22Rv1 (cell line): ENCODE results near the gene NAV1.

Experiments
- ZFX ChIP-seq: fragments of 450-650 bp; IDR thresholded peaks from 2 replicates; pipeline ENCODE4 v1.6.1; 2017; ENCODE audit warnings: antibody characterized with exemption, borderline replicate concordance
- TF ChIP-seq, protein P1 (sequence below): fragments of 450-650 bp; IDR thresholded peaks from 2 replicates; pipeline ENCODE4 v1.5.1; 2017; ENCODE audit warnings: mild to moderate bottlenecking

DNA sequence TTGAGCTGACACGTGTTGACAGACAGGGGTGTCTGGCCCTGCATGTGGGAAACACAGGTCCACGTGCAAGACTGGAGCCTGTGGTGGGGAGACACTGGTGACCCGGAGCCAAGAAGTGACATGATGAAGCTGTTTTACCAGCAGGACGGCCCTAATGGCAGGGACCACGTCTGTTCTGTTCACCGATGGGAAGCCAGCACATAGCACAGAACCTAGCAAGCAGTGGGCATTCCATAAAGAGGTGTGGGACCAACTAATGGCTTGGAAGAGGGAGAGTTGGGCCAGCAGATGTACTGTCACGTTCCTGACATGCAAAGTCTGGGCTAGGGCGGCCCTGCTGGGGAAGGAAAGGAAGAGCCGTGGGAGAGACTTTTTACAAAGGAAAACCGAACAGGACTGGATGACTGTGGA, 15.3 kb downstream of the NAV1 start:
- TF ChIP-seq, protein P1, sequence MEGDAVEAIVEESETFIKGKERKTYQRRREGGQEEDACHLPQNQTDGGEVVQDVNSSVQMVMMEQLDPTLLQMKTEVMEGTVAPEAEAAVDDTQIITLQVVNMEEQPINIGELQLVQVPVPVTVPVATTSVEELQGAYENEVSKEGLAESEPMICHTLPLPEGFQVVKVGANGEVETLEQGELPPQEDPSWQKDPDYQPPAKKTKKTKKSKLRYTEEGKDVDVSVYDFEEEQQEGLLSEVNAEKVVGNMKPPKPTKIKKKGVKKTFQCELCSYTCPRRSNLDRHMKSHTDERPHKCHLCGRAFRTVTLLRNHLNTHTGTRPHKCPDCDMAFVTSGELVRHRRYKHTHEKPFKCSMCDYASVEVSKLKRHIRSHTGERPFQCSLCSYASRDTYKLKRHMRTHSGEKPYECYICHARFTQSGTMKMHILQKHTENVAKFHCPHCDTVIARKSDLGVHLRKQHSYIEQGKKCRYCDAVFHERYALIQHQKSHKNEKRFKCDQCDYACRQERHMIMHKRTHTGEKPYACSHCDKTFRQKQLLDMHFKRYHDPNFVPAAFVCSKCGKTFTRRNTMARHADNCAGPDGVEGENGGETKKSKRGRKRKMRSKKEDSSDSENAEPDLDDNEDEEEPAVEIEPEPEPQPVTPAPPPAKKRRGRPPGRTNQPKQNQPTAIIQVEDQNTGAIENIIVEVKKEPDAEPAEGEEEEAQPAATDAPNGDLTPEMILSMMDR: no peak
- TF ChIP-seq ZFX: no peak
